Glomerular visceral epithelial cell (primary cell): ENCODE results near the gene BMP5.
"Not testable (repeated sequence)": the region's sequence is repeated elsewhere in the genome, so short reads cannot be mapped to it uniquely, and the experiment has no call there.

Source experiments
- DNase-seq: peaks from one replicate; pipeline ENCODE4 v3.0.0-alpha.2; 2016; ENCODE audit errors: extremely low spot score

The BMP5 gene

GRCh38 chr6:55875400-55875799 lies at the start of gene BMP5:
Gene BMP5 (minus strand): TSS chr6:55875590. CDS start chr6:55874865, 725 bp downstream.
- DNase-seq = no peak

DNA sequence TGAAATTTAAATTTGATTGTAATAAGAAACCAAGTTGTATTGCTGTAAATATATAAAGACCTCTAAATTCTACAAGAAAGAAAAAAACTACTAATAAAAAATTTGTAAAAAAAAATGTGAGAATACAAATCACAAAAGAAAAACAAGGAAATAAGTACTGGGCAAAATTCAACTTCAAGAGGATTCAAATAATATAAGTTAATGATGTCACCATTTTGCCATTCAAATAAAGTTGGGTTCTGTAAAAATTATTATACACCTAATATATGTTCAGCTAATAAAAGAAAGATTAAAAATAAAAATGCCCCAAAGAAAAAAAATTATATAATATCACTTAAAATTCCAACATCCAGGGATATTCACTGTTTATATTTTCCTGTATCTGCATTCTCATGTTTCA lies 47.0 kb upstream of the BMP5 start:
- DNase-seq = no peak

DNA sequence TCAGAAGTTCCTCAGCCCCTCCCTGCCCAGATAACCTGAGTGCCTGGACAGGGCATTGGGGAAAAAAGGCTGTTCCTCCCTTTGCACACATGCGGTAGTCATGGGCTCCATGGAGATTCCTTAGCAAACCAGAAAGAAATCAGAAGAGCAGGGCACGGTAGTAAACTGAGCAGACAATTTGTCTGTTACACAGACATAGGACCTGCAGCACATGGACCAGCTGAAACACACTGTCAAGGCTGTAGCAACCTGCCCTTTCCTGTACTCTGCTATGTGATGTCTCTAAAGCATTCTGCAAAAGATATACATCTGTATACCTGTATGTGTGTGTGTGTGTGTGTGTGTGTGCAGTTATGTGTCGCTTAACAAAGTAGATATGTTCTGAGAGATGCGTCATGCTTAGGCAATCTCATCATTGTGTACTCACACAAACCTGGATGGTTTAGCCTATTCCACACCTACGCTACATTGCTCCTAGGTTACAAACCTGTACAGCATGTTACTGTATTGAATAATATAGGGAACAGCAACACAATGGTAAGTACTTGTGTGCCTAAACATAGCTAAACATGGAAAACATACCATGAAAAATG lies 44.4 kb upstream of the BMP5 start:
- DNase-seq = no peak

DNA sequence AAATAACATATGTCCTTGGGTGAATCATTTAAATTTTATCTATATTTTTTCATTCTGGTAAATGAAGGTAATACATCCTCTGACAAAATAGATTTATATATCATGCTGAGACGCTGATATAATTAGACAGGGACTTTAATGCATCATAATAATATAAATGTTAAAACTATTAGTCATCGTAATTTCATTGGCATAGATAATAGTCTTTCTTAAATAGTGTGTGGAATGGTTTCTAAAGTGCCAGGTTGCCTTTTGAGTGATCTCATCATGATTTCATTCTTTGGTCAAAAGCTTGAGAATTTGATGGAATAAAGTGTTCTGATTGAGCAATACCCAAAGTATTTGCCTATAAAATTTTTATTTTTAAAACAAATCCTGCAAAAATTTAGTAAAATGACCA lies 43.2 kb upstream of the BMP5 start:
- no peak for DNase-seq

DNA sequence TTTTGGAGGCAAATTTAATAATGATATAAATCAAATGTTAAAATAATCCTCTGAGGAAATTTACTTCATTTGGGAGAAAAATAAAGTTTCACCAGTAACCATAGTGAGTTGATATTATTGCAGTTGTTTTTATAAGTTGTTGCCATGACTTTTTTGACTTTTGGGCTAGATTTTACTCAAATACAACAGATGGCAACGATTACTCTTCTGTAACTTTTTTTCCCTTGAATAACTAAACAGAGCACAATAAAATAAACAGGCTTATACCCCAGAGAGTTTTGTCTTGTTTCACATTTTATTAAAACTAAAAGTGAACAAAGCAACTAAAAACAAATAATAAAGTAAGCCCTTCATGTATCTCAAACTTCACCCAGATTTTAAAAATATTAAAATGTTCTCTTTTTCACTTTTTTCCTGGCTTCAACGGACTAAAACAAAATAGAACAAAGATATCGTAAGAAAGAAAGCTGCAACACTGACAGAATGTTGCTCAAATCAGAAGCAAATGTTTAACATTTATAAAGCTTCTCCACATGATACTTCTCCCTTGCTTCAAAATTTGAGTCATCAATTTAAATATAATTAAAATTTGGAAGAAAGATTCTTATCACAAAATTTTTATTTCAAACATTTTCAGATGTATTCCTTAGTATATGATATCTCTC lies 42.5 kb upstream of the BMP5 start:
- DNase-seq = no peak

GRCh38 chr6:55916188-55916587 lies 40.8 kb upstream of the BMP5 start:
- DNase-seq = no peak

DNA sequence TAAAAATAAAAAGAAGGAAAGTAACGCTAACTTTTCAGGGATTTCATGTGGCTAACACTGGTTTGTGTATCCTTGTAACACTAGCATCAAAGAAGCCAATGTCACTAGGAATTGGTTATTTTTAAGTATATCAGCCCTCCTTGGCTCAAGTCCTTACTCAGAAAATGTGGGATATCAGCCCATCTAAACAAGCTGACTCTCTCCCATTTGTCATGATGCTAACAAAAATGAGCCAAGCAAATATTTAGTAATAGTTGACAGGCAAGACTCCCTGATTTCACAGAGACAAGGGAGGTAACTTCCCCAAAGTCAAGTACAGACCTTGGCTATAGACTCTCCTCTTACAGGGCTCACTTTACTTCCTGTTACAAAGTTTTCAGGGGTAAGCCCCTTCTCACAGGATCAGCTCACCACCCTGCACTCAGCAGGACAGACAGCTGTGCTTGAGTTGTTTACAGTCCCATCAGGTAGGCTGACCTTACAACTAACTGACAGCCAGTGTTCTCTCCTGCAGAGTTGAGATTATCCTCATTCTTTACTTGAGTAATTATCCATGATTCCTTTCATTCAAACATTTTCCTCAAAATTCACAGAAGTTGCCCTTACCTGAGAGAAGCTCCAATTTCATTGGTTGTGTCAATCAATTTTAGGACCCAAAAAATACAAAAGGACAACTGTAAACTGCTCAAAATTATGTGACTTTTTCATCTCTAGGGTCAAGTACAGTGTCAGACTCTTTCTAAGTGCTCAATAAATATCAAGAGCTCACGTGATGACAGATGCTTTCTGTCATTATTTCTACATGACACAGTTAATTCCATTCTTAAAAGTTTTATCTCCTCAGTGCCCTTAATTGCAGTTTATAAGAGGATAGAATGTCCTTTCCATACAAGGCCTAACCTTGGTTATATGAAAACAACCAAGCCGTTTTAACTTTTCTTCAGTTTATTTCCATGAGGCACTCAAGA lies 38.1 kb upstream of the BMP5 start:
- no peak for DNase-seq

DNA sequence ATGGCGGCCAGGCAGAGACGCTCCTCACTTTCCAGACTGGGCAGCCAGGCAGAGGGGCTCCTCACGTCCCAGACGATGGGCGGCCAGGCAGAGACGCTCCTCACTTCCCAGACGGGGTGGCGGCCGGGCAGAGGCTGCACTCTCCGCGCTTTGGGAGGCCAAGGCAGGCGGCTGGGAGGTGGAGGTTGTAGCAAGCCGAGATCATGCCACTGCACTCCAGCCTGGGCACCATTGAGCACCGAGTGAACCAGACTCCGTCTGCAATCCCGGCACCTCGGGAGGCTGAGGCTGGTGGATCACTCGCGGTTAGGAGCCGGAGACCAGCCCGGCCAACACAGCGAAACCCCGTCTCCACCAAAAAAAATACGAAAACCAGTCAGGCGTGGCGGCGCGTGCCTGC lies 35.1 kb upstream of the BMP5 start:
- not testable (repeated sequence) for DNase-seq

- not testable (repeated sequence) for DNase-seq
These were observed 34.5 kb upstream of the BMP5 start for GRCh38 chr6:55909911-55910310.

DNA sequence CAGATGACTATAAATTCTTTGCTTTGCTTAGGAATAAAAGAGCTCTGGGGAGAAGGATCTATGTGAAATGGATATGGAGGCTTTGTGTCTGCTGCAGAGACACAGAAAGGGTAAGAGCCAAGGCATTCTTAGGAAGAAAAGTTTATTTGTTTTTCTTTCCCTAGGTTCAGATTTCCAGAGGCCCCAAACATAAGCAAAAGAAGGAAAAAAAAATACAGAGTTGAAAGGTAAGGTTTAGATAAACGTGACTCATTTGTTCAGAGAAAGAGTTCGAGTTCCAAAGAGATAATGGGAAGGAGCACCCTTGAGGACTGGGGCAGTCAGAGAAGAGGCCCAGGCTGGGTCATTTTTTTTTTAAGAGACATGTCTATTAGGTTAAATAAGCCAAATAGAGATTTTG lies 27.4 kb upstream of the BMP5 start:
- DNase-seq = no peak

- DNase-seq = no peak
These were observed 26.4 kb upstream of the BMP5 start for GRCh38 chr6:55901765-55902270.

DNA sequence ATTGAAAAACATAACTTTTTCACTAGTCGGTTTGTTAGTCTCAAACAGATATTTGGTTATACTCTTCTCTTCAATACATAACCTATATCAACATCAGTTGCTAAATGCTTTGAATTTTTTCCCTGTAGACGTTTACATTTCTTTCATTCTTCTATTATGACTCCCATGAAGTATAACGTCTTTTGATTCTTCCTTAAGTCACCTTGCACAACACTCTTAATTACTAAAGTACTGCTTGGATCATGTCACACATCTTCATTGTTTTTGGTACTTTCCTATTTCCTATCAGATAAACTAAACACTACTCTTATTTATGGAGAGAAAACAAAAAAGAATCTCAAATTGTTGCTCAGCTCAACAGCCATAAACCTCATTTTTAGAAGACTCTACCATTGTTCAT lies 23.0 kb upstream of the BMP5 start:
- peak; percentile 33 for DNase-seq

GRCh38 chr6:55897346-55897745 lies 22.0 kb upstream of the BMP5 start:
- no peak for DNase-seq

GRCh38 chr6:55895972-55896730 lies 20.8 kb upstream of the BMP5 start:
- DNase-seq = no peak

- DNase-seq = no peak
These were observed 17.5 kb upstream of the BMP5 start for GRCh38 chr6:55892749-55893357.

GRCh38 chr6:55888917-55889316 lies 13.5 kb upstream of the BMP5 start:
- no peak for DNase-seq

GRCh38 chr6:55886185-55886836 lies 10.9 kb upstream of the BMP5 start:
- DNase-seq = no peak

DNA sequence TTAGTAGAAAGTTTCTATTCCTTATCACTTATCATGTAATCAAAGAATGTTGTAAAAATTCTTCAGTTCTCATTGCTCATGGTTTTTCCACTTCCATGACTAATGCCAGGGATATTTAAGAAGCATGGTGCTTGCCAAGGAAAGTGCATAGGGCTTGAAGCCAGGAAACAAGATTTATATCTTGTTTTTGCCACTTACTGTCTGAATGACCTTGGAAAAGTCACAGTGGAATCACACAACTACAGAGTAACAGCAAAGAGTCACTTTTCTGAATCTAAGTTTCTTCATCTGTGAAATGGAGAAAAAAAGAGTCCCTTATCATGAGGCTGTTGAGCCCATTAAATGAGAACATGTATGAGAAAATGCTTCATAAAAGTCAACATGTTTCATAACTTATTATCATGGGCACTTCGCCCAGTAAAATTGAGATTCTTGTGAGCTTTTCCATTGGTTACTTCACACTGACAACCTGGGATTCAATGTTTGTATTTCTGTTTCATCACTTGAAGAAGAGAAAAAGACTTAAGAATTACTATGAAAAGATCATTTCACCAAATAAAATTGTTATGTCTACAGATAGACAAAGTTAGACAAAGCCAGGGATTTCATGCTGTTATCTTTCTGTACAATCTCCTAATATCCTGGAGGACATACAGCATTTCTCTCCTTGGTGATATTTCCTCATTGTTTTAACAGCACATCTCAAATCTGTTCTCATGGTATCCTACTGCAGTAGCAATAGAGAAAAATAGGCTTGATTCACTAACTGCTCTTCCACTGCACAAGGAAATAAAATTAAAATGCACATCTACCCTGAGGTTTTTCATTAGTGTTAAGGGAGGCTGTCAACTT lies 7.6 kb upstream of the BMP5 start:
- DNase-seq = peak; percentile 66

DNA sequence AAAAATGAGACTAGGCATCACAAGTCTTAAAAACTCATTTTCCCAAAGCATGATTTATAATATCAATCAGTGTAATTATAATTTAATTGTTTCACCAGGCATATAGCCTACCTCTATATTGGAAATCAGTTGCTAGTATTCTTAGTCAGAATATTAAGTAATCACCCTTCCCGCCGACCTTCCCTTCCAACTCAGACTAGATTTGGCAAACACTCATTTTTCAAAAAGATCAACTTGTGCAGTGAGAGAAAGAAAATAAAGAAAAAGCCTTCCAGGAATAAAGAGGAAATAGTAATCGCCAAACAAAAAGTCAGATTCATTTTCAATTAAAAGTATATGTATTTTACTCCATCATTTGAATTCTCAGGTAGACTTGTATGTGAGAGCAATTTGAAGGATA lies 1.9 kb upstream of the BMP5 start:
- DNase-seq = no peak

GRCh38 chr6:55874316-55874715 lies 1.1 kb downstream of the BMP5 start:
- DNase-seq = no peak
